GM12891 (cell line): ENCODE measurements around the gene MFAP2.

Source experiments
- PAX5 ChIP-seq: IDR thresholded peaks from 2 replicates; pipeline ENCODE4 v1.6.1; 2011; ENCODE audit warnings: low read length, moderate library complexity, mild to moderate bottlenecking; ENCODE audit not compliant: insufficient read depth, severe bottlenecking
- POLR2A ChIP-seq: IDR thresholded peaks from 2 replicates; pipeline ENCODE4 v1.6.1; 2011; ENCODE audit warnings: low read depth, low read length, control low read depth
- POLR2AphosphoS5 ChIP-seq: IDR thresholded peaks from 2 replicates; pipeline ENCODE4 v1.6.1; 2011; ENCODE audit warnings: low read depth, low read length, control low read depth
- POU2F2 ChIP-seq: IDR thresholded peaks from 2 replicates; pipeline ENCODE4 v1.6.1; 2011; ENCODE audit warnings: low read depth, mild to moderate bottlenecking, control low read depth, low read length, moderate library complexity
- SPI1 ChIP-seq: IDR thresholded peaks from 2 replicates; pipeline ENCODE4 v1.6.1; 2011; ENCODE audit warnings: low read depth, low read length, control low read depth
- TAF1 ChIP-seq: IDR thresholded peaks from 2 replicates; pipeline ENCODE4 v1.6.1; 2011; ENCODE audit warnings: low read depth, low read length, control low read depth

GRCh38 chr1:17013491-17014320 is 33.3 kb upstream of the MFAP2 start:
- TF ChIP-seq POLR2A, result no peak
- no peak for TF ChIP-seq TAF1
- TF ChIP-seq POLR2AphosphoS5, result no peak
- peak; percentile 74 for TF ChIP-seq SPI1
- TF ChIP-seq PAX5, result no peak
- no peak for TF ChIP-seq POU2F2
